ENCODE data around the gene GPR142. TPM values are rescaled to one million over a fixed set of nuclear protein-coding genes. Genes with fewer than 3 reads are reported as not detected.

Gene GPR142
- total and polyA plus RNA-seq, 2 of the 8 experiments (the other 6 are each of a cell fraction or from before 2014, with no cell fraction given) = 0.05 TPM; not detected in 1

DNA sequence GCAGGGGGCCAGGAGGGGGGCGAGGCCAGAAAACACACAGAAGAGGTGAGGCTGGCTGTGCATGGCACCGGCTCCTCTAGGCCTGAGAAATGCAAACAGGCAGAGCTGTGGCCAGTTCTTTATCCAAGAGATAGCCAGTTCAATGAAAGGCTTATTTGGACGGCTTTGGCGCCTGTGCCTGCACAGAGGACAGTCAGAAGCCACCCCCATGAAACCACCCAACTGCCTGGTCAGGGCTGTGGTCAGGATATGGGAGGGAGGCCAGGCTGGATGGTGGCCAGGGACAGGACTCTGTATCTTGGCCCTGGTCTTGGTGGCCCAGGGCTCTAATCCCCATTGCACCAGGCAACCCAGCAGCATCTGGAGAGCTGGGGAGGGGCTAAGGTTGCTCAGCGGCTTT is 40.1 kb downstream of the GPR142 start:
- DNase-seq (ENCODE audit: low read depth in 1 of 2, low spot score in 2 of 2) (no peak), FAIRE-seq (no peak)
- no peaks in the 10 kb centered on the region for H4K20me1 ChIP-seq (replicated peaks in 1 of 2; ENCODE audit: control insufficient read depth in 1 of 2, insufficient read depth in 2 of 2, low read length in 2 of 2)
- H3K36me3 ChIP-seq (ENCODE audit: control insufficient read depth in 2 of 4, insufficient read depth in 4 of 4, low read length in 3 of 4) = no peaks in the 10 kb centered on the region
- no peak for TF ChIP-seq TAF7 (optimal IDR thresholded peaks at IDR 0.05; ENCODE audit: borderline replicate concordance, low read depth, low read length)
- no peak for TF ChIP-seq ATF2 (IDR thresholded peaks at IDR 0.05; ENCODE audit: low read length)
- TF ChIP-seq TBP (IDR thresholded peaks at IDR 0.05; ENCODE audit: low read depth, low read length) = no peak
- H3K27ac ChIP-seq (ENCODE audit: low read depth, low read length) = no peak overlapping the region
- H4K91ac ChIP-seq (replicated peaks; ENCODE audit: insufficient read length, low read length) = no peak overlapping the region
- H3K4me1 ChIP-seq (replicated peaks in 1 of 4; ENCODE audit: control insufficient read depth in 3 of 4, insufficient read depth in 4 of 4, low read length in 3 of 4) = peaks cover 3 to 23% (median 14%) of the 10 kb centered on the region in 4 experiments
- H3K4ac ChIP-seq (replicated peaks; ENCODE audit: insufficient read length, low read depth, low read length) = no peak overlapping the region
- H4K8ac ChIP-seq (ENCODE audit: extremely low read depth, insufficient read depth, low read length) = no peak overlapping the region; the same call in 1 of the 2 replicates
- no peaks in the 10 kb centered on the region for H3K27me3 ChIP-seq (replicated peaks in 1 of 4; ENCODE audit: control insufficient read depth in 3 of 4, extremely low read depth in 1 of 4, insufficient read depth in 3 of 4, low read length in 3 of 4)
- H3K79me2 ChIP-seq (ENCODE audit: control insufficient read depth in 1 of 2, insufficient read depth in 2 of 2, low read length in 2 of 2) = no peaks in the 10 kb centered on the region
- no peak overlapping the region for H3K56ac ChIP-seq (replicated peaks; ENCODE audit: insufficient read length, low read depth, low read length)
- H4K5ac ChIP-seq (ENCODE audit: insufficient read length, low read depth, low read length) = no peak overlapping the region
- no peak overlapping the region for H2BK5ac ChIP-seq (ENCODE audit: low read depth, low read length)
- H2AK5ac ChIP-seq (ENCODE audit: low read depth, low read length) = no peak overlapping the region
- H3K18ac ChIP-seq (ENCODE audit: extremely low read depth, low read length) = no peak overlapping the region
- CTCF ChIA-PET (ENCODE audit: partially characterized antibody) = interaction anchor here (0.9 to 7.4 kb wide), 13 partner anchors 14 to 337 kb away, joined by 3 to 47 read pairs (median 4); no protein-coding TSS in a partner anchor
- no peak overlapping the region for H2BK15ac ChIP-seq (ENCODE audit: low read length)
- no peak overlapping the region for H2BK12ac ChIP-seq (ENCODE audit: low read depth, low read length)
- POLR2A ChIA-PET (ENCODE audit: partially characterized antibody) = interaction anchor here (1.0 to 1.4 kb wide), 4 partner anchors 9 to 26 kb away, joined by 3 read pairs; no protein-coding TSS in a partner anchor
- H2AFZ ChIP-seq (ENCODE audit: low read length) = no peak overlapping the region
- 79% methylated on average over 5 of the region's 5 CpGs; no CpG with 5 or more reads in 1 of the 2 experiments for WGBS, 2 experiments (ENCODE audit: extremely low coverage in 1 of 2, insufficient coverage in 1 of 2, insufficient read length in 1 of 2, insufficient replicate concordance in 2 of 2, low coverage in 1 of 2, low lambda C conversion rate in 2 of 2, missing lambda C conversion rate in 1 of 2)
- no peak overlapping the region for H3K4me3 ChIP-seq (ENCODE audit: extremely low read depth in 1 of 4, insufficient read depth in 2 of 4, low read depth in 3 of 4, low read length in 4 of 4)
- H3K4me2 ChIP-seq (ENCODE audit: insufficient read depth in 1 of 2, low read depth in 2 of 2, low read length in 2 of 2) = no peak overlapping the region
- no peaks in the 10 kb centered on the region for H3K79me1 ChIP-seq (ENCODE audit: low read depth, low read length)
- H3K14ac ChIP-seq (ENCODE audit: insufficient read length) = no peak overlapping the region
- H2BK20ac ChIP-seq (ENCODE audit: low read length) = no peak overlapping the region
- H3K23ac ChIP-seq (ENCODE audit: insufficient read length) = no peak overlapping the region
- H3K23me2 ChIP-seq (ENCODE audit: low read depth, low read length) = no peaks in the 10 kb centered on the region; the same call in 1 of the 2 replicates
- no peak overlapping the region for H3K9ac ChIP-seq (replicated peaks in 1 of 4; ENCODE audit: extremely low read depth in 1 of 4, low read depth in 3 of 4, low read length in 3 of 4)
- H3K9me3 ChIP-seq (ENCODE audit: insufficient read depth in 2 of 2, low read depth in 1 of 2, low read length in 1 of 2) = 0 out of 4 replicates have a peak, but pooled peaks cover 0 to 2% of the 10 kb centered on the region in 2 experiments
- no peak overlapping the region for H2BK120ac ChIP-seq (replicated peaks; ENCODE audit: low read depth, low read length)

Data from H1 (cell line).